ENCODE measurements around the gene ZFAND3. TPM values are rescaled to one million over a fixed set of nuclear protein-coding genes. Genes with fewer than 3 reads are reported as not detected.

Gene ZFAND3
- total RNA-seq, 4 donors from 2014 or later, result 45.0 to 55.2 (median 49.5) TPM

DNA sequence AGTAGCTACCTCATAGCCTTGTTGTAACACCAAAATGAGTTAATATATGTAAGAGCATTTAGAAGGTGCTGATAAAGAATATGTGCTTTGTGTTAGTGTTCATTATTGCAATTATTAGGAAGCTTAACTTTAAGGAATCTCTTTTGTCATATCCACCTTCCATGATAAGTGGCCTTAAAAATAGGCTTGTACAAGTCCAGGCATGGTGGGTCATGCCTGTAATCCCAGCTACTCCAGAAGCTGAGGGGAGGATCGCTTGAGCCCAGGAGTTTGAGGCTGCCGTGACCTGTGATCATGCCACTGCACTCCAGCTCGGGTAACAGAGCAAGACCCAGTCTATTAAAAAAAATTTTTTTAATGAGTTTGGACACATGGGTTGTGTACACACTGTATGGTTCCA, 285.5 kb downstream of the ZFAND3 start:
- ATAC-seq (no peak), DNase-seq (no peak)
- Histone ChIP-seq H3K27ac (no peak overlapping the region), H3K4me1 (peaks cover 0 to 3% of the 10 kb centered on the region in 2 donors), H3K4me3 (no peak overlapping the region), H3K27me3 (no peaks in the 10 kb centered on the region), H3K9me3 (no peaks in the 10 kb centered on the region), H3K36me3 (no peaks in the 10 kb centered on the region)
- in situ Hi-C loops (cut with MboI; ENCODE audit: low sequenced_read_pairs in 4 of 4), result no loop called here
- intact Hi-C loops (cut with DNase I; ENCODE audit: low total_unique reads), result no loop called here
- TF ChIP-seq POLR2A (IDR thresholded peaks at IDR 0.05), result no peak
- TF ChIP-seq, protein P1, sequence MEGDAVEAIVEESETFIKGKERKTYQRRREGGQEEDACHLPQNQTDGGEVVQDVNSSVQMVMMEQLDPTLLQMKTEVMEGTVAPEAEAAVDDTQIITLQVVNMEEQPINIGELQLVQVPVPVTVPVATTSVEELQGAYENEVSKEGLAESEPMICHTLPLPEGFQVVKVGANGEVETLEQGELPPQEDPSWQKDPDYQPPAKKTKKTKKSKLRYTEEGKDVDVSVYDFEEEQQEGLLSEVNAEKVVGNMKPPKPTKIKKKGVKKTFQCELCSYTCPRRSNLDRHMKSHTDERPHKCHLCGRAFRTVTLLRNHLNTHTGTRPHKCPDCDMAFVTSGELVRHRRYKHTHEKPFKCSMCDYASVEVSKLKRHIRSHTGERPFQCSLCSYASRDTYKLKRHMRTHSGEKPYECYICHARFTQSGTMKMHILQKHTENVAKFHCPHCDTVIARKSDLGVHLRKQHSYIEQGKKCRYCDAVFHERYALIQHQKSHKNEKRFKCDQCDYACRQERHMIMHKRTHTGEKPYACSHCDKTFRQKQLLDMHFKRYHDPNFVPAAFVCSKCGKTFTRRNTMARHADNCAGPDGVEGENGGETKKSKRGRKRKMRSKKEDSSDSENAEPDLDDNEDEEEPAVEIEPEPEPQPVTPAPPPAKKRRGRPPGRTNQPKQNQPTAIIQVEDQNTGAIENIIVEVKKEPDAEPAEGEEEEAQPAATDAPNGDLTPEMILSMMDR (IDR thresholded peaks at IDR 0.05 in 4 of 5, conservative IDR thresholded peaks at IDR 0.05 in 1 of 5), result no peak

DNA sequence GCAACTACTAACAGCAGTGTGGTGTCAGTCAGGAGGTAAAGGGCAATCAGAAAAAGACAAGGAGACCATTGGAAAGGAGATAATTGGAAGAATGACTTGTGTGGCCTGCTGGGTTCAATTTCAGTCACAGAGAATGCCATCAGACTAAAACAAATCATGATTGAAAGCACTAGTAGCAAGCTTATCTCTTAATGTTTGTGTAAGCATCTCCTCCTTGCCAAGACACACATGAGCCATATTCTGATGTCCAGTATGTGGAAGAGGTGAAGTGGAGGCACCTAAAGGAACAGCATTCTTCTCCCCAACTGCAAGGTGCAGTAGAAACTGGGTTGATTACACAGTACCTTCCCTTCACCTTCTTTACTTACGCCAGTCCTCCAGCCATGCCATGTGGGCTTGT, 287.5 kb downstream of the ZFAND3 start:
- in situ Hi-C loops (cut with MboI; ENCODE audit: low sequenced_read_pairs in 4 of 4) (no loop called here), intact Hi-C loops (cut with DNase I; ENCODE audit: low total_unique reads) (no loop called here)
- Histone ChIP-seq H3K4me1 (peaks cover 6 to 12% of the 10 kb centered on the region in 2 donors), H3K36me3 (no peaks in the 10 kb centered on the region), H3K9me3 (no peaks in the 10 kb centered on the region), H3K27me3 (no peaks in the 10 kb centered on the region), H3K27ac (no peak overlapping the region), H3K4me3 (no peak overlapping the region)
- TF ChIP-seq POLR2A (IDR thresholded peaks at IDR 0.05), result no peak
- TF ChIP-seq, protein P1 (IDR thresholded peaks at IDR 0.05 in 4 of 5, conservative IDR thresholded peaks at IDR 0.05 in 1 of 5), result no peak
- DNase-seq (no peak), ATAC-seq (no peak)

DNA sequence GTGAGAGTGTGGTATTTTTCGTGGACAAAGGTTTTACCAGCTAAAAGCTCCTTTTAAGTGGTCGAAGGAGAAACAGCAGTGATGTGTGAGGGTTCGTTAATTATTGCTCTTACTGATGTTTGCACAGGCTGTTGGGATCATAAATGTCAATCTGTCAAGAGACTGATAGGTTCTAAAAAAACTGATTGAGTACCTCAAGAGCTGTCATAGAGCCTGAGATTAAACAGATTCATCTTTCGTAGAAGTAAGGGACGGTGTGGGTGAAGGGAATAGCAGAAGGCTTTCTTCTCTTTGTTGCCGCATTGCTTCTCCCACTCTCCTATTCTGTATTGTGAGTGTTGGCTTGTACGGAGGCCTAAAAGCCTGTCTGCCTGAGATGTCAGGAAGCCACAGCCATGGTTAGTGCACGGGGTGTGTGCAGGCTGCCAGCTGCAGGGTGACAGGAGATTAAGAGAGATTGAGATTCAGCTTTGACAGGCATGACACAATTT, 291.0 kb downstream of the ZFAND3 start:
- in situ Hi-C loops (cut with MboI; ENCODE audit: low sequenced_read_pairs in 4 of 4) (no loop called here), intact Hi-C loops (cut with DNase I; ENCODE audit: low total_unique reads) (no loop called here)
- H3K9me3 ChIP-seq, result no peaks in the 10 kb centered on the region
- TF ChIP-seq, protein P1 (IDR thresholded peaks at IDR 0.05 in 4 of 5, conservative IDR thresholded peaks at IDR 0.05 in 1 of 5), result no peak
- no peak for TF ChIP-seq POLR2A (IDR thresholded peaks at IDR 0.05)
- no peaks in the 10 kb centered on the region for H3K27me3 ChIP-seq
- DNase-seq (no peak), ATAC-seq (peak in 1 of 2 donors; percentile 21)
- H3K27ac ChIP-seq, result no peak overlapping the region
- peaks cover 21% of the 10 kb centered on the region in 2 donors for H3K4me1 ChIP-seq
- no peaks in the 10 kb centered on the region for H3K36me3 ChIP-seq
- H3K4me3 ChIP-seq, result no peak overlapping the region

DNA sequence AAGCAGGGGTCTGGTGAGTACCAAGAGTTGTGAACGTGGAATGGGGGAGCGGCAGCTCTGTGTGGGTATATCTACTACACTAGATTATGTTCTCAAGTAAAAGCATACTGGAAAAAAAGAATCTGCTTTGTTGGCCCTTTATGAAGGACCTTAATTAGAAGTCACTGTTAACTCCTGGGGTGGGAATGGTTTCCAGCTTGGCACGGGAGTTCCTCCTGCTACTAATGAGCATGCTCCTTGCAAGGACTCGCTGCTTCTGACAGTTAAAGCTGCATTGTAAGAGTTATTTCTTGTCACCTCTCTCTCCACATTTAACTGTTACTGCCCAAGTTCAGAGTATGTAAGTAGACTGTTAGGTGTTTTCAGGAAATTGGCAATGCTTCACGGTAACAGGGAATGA, 292.7 kb downstream of the ZFAND3 start:
- TF ChIP-seq, protein P1 (IDR thresholded peaks at IDR 0.05 in 4 of 5, conservative IDR thresholded peaks at IDR 0.05 in 1 of 5), result no peak
- no peak for TF ChIP-seq POLR2A (IDR thresholded peaks at IDR 0.05)
- no peak for ATAC-seq
- no peak overlapping the region for H3K4me3 ChIP-seq
- H3K27ac ChIP-seq, result no peak overlapping the region
- no peaks in the 10 kb centered on the region for H3K27me3 ChIP-seq
- intact Hi-C loops (cut with DNase I; ENCODE audit: low total_unique reads), result no loop called here
- in situ Hi-C loops (cut with MboI; ENCODE audit: low sequenced_read_pairs in 4 of 4), result no loop called here
- no peak for DNase-seq
- peaks cover 21% of the 10 kb centered on the region in 2 donors for H3K4me1 ChIP-seq
- H3K36me3 ChIP-seq, result no peaks in the 10 kb centered on the region
- no peaks in the 10 kb centered on the region for H3K9me3 ChIP-seq

Data from gastrocnemius medialis (tissue), 4 donors.